HepG2 (cell line): ENCODE data around the gene LOXL3. TPM values are rescaled to one million over a fixed set of nuclear protein-coding genes. Genes with fewer than 3 reads are reported as not detected.

Source experiments
- AKAP8 ChIP-seq: sonication (generic); formaldehyde crosslinking; IDR thresholded peaks from 2 replicates; pipeline ENCODE4 v1.5.1; 2020; ENCODE audit warnings: mild to moderate bottlenecking, missing genetic modification reagents
- DMAP1 ChIP-seq: IDR thresholded peaks from 2 replicates; pipeline ENCODE4 v1.6.1; 2016
- ETV5 ChIP-seq: IDR thresholded peaks from 2 replicates; pipeline ENCODE4 v1.6.1; 2018; ENCODE audit warnings: missing biosample characterization, missing genetic modification reagents, inconsistent platforms, borderline replicate concordance
- FLYWCH1 ChIP-seq: sonication (generic); formaldehyde crosslinking; IDR thresholded peaks from 2 replicates; pipeline ENCODE4 v1.8.1; 2023; ENCODE audit warnings: mild to moderate bottlenecking, missing genetic modification reagents
- KDM2A ChIP-seq: sonication (generic); formaldehyde crosslinking; IDR thresholded peaks from 2 replicates; pipeline ENCODE4 v1.4.0; 2020; ENCODE audit warnings: low read depth, missing genetic modification reagents, borderline replicate concordance
- MAFK ChIP-seq, 2 experiments: IDR thresholded peaks in 1 of 2; conservative IDR thresholded peaks in 1 of 2; 2 replicates each; pipeline ENCODE4 v1.6.1; 2011; ENCODE audit warnings: improper control_type of control experiment in 2 of 2, low read length in 2 of 2
- MED1 ChIP-seq: sonication (generic); formaldehyde crosslinking; IDR thresholded peaks from 2 replicates; pipeline ENCODE4 v1.4.0; 2020; ENCODE audit warnings: missing genetic modification reagents
- MED13 ChIP-seq: sonication (generic); formaldehyde crosslinking; IDR thresholded peaks from 2 replicates; pipeline ENCODE4 v1.5.0; 2020; ENCODE audit warnings: missing genetic modification reagents
- PHF8 ChIP-seq: sonication (generic); formaldehyde crosslinking; IDR thresholded peaks from 2 replicates; pipeline ENCODE4 v1.5.0; 2020; ENCODE audit warnings: missing genetic modification reagents
- RXRA ChIP-seq: sonication (generic); formaldehyde crosslinking; IDR thresholded peaks from 2 replicates; pipeline ENCODE4 v1.5.1; 2020; ENCODE audit warnings: missing genetic modification reagents
- SOX5 ChIP-seq: IDR thresholded peaks from 2 replicates; pipeline ENCODE4 v1.6.1; 2016; ENCODE audit warnings: borderline replicate concordance
- SSRP1 ChIP-seq: IDR thresholded peaks from 2 replicates; pipeline ENCODE4 v1.6.1; 2016; ENCODE audit warnings: control low read depth
- TCF7 ChIP-seq: sonication (generic); IDR thresholded peaks from 2 replicates; pipeline ENCODE4 v1.6.1; 2016; ENCODE audit warnings: antibody characterized with exemption, low read depth
- ZNF143 ChIP-seq: sonication (generic); formaldehyde crosslinking; IDR thresholded peaks from 2 replicates; pipeline ENCODE4 v1.4.0; 2020; ENCODE audit warnings: missing genetic modification reagents
- ZNF326 ChIP-seq: sonication (generic); formaldehyde crosslinking; IDR thresholded peaks from 2 replicates; pipeline ENCODE4 v1.4.0; 2020; ENCODE audit warnings: missing genetic modification reagents, borderline replicate concordance
- ZNF441 ChIP-seq: sonication (generic); formaldehyde crosslinking; IDR thresholded peaks from 2 replicates; pipeline ENCODE4 v1.7.0; 2021; ENCODE audit warnings: missing genetic modification reagents, borderline replicate concordance
- ZNF772 ChIP-seq: sonication (generic); formaldehyde crosslinking; IDR thresholded peaks from 2 replicates; pipeline ENCODE4 v1.5.0; 2020; ENCODE audit warnings: mild to moderate bottlenecking, missing genetic modification reagents
- ZSCAN31 ChIP-seq: sonication (generic); formaldehyde crosslinking; IDR thresholded peaks from 2 replicates; pipeline ENCODE4 v1.5.0; 2020; ENCODE audit warnings: low read depth, mild to moderate bottlenecking, missing genetic modification reagents
- polyA plus RNA-seq, 8 experiments: library from polyadenylated mRNA; depleted of rRNA in 3 of 8; stranded (reverse) in 7 of 8; unstranded in 1 of 8; fragments of >200 nt; fragmentation: Illumina TruSeq in 4 of 8; extraction: Trizol in 4 of 8; gene quantifications; 2 replicates each; pipeline versions ENCODE4 v1.2.1 to v1.2.3, GENCODE V29; 2011 to 2016; ENCODE audit warnings: low read depth in 4 of 8, missing spikeins in 1 of 8, mixed read lengths in 1 of 8; ENCODE audit not compliant: insufficient read depth in 1 of 8
- total RNA-seq, 5 experiments: library from RNA; depleted of rRNA; stranded (reverse); fragments of >200 nt; fragmentation: Illumina TruSeq; extraction: Trizol; gene quantifications; 2 replicates each; pipeline ENCODE4 v1.2.3, GENCODE V29; 2016; ENCODE audit warnings: low read depth in 1 of 5
- TF ChIP-seq, protein P1 (sequence below): sonication (generic); formaldehyde crosslinking; IDR thresholded peaks from 2 replicates; pipeline ENCODE4 v1.8.1; 2023; ENCODE audit warnings: mild to moderate bottlenecking, inconsistent platforms, moderate library complexity, missing genetic modification reagents, borderline replicate concordance
- TF ChIP-seq, protein P2 (sequence below): sonication (generic); formaldehyde crosslinking; IDR thresholded peaks from 2 replicates; pipeline ENCODE4 v1.4.0; 2020; ENCODE audit warnings: missing genetic modification reagents
- TF ChIP-seq, protein P3 (sequence below): sonication (generic); formaldehyde crosslinking; IDR thresholded peaks from 2 replicates; pipeline ENCODE4 v1.4.0; 2020; ENCODE audit warnings: mild to moderate bottlenecking, missing genetic modification reagents

Gene LOXL3
- total and polyA plus RNA-seq, 2 of the 13 experiments (the other 11 are each of a cell fraction or from before 2014, with no cell fraction given), result 0.55 to 6.5 TPM

DNA sequence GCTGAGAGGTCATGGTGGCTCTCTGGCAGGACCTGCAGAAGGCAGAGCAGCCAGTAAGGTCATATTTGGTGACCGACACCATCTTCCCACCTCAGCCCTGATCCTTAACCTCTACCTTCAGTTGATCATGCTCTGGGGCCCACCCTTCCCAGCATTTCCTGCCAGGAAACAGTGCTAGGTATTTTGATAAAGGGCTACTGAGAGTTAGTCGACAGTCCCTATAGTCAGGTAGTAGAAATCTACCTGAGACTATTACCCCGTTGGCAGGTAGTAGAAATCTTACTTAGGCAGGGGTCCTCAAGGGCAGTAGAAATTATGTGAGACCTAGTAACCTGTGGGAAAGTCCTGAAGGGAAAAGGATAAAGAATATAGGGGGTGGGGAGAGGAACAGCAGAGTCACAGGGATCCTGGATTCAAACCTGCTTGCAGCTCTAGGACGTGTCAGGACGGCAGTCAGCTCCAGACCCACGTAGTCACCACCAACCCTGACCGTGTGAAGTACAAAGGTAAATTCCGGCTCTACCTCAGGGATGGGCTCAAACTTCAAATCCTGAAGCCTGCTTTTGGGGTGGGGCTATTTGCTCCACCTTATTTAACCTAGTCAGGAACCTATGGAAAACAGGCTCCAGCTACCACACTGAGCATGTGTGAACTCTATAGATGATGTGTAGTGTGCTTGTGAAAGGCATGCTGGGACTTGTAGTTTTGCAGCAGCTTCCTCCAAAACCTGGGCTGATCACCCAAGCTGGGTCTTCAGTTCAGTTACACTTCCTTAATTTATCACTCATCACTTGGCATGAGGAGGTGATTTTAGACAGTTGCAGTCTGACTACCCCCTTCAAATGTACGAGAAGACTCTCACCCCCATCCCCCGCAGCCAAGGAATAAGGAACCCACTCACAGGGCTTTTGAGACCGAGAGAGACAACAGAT is 27.8 kb downstream of the LOXL3 start, which contains the start of gene DQX1 (continued):
- TF ChIP-seq, protein P1, sequence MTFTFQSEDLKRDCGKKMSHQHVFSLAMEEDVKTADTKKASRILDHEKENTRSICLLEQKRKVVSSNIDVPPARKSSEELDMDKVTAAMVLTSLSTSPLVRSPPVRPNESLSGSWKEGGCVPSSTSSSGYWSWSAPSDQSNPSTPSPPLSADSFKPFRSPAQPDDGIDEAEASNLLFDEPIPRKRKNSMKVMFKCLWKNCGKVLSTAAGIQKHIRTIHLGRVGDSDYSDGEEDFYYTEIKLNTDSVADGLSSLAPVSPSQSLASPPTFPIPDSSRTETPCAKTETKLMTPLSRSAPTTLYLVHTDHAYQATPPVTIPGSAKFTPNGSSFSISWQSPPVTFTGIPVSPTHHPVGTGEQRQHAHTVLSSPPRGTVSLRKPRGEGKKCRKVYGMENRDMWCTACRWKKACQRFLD, result no peak
- TF ChIP-seq ZNF326 (CRISPR knock-in tag), result no peak
- TF ChIP-seq MAFK (conservative IDR thresholded peaks at IDR 0.05 in 1 of 2, IDR thresholded peaks at IDR 0.05 in 1 of 2; ENCODE audit: low read length in 2 of 2), result 0 out of 4 replicates have a peak, but pooled peaks of 1 of the 2 experiments have one; percentile 0
- TF ChIP-seq, protein P2, sequence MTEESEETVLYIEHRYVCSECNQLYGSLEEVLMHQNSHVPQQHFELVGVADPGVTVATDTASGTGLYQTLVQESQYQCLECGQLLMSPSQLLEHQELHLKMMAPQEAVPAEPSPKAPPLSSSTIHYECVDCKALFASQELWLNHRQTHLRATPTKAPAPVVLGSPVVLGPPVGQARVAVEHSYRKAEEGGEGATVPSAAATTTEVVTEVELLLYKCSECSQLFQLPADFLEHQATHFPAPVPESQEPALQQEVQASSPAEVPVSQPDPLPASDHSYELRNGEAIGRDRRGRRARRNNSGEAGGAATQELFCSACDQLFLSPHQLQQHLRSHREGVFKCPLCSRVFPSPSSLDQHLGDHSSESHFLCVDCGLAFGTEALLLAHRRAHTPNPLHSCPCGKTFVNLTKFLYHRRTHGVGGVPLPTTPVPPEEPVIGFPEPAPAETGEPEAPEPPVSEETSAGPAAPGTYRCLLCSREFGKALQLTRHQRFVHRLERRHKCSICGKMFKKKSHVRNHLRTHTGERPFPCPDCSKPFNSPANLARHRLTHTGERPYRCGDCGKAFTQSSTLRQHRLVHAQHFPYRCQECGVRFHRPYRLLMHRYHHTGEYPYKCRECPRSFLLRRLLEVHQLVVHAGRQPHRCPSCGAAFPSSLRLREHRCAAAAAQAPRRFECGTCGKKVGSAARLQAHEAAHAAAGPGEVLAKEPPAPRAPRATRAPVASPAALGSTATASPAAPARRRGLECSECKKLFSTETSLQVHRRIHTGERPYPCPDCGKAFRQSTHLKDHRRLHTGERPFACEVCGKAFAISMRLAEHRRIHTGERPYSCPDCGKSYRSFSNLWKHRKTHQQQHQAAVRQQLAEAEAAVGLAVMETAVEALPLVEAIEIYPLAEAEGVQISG (CRISPR knock-in tag), result peak; percentile 72
- TF ChIP-seq ZSCAN31 (CRISPR knock-in tag), result peak; percentile 88; the same call in 1 of the 2 replicates
- peak; percentile 21; the same call in 1 of the 2 replicates for TF ChIP-seq PHF8 (CRISPR knock-in tag)
- peak; percentile 96 for TF ChIP-seq ZNF143
- peak; percentile 81 for TF ChIP-seq KDM2A (CRISPR knock-in tag)
- TF ChIP-seq DMAP1 (CRISPR knock-in tag), result peak; percentile 82
- no peak for TF ChIP-seq MED13 (CRISPR knock-in tag)
- TF ChIP-seq, protein P3, sequence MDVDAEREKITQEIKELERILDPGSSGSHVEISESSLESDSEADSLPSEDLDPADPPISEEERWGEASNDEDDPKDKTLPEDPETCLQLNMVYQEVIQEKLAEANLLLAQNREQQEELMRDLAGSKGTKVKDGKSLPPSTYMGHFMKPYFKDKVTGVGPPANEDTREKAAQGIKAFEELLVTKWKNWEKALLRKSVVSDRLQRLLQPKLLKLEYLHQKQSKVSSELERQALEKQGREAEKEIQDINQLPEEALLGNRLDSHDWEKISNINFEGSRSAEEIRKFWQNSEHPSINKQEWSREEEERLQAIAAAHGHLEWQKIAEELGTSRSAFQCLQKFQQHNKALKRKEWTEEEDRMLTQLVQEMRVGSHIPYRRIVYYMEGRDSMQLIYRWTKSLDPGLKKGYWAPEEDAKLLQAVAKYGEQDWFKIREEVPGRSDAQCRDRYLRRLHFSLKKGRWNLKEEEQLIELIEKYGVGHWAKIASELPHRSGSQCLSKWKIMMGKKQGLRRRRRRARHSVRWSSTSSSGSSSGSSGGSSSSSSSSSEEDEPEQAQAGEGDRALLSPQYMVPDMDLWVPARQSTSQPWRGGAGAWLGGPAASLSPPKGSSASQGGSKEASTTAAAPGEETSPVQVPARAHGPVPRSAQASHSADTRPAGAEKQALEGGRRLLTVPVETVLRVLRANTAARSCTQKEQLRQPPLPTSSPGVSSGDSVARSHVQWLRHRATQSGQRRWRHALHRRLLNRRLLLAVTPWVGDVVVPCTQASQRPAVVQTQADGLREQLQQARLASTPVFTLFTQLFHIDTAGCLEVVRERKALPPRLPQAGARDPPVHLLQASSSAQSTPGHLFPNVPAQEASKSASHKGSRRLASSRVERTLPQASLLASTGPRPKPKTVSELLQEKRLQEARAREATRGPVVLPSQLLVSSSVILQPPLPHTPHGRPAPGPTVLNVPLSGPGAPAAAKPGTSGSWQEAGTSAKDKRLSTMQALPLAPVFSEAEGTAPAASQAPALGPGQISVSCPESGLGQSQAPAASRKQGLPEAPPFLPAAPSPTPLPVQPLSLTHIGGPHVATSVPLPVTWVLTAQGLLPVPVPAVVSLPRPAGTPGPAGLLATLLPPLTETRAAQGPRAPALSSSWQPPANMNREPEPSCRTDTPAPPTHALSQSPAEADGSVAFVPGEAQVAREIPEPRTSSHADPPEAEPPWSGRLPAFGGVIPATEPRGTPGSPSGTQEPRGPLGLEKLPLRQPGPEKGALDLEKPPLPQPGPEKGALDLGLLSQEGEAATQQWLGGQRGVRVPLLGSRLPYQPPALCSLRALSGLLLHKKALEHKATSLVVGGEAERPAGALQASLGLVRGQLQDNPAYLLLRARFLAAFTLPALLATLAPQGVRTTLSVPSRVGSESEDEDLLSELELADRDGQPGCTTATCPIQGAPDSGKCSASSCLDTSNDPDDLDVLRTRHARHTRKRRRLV (CRISPR knock-in tag), result no peak
- TF ChIP-seq RXRA (CRISPR knock-in tag), result peak; percentile 81; the same call in 1 of the 2 replicates
- TF ChIP-seq AKAP8 (CRISPR knock-in tag), result no peak
- TF ChIP-seq SOX5 (CRISPR knock-in tag), result peak; percentile 67
- peak; percentile 29; the same call in 1 of the 2 replicates for TF ChIP-seq TCF7
- peak; percentile 65; the same call in 1 of the 2 replicates for TF ChIP-seq SSRP1 (CRISPR knock-in tag)
- no peak for TF ChIP-seq FLYWCH1 (CRISPR knock-in tag)
- TF ChIP-seq ETV5 (CRISPR knock-in tag), result peak; percentile 88
- TF ChIP-seq ZNF441, result peak; percentile 78; the same call in 1 of the 2 replicates
- peak; percentile 87 for TF ChIP-seq MED1 (CRISPR knock-in tag)
- TF ChIP-seq ZNF772 (CRISPR knock-in tag), result peak; percentile 82
